HG02870 (cell line): ENCODE measurements around the gene STEAP1B.

Experiments
- ATAC-seq: cut with Tn5 transposase; IDR thresholded peaks from one replicate; pipeline ENCODE4 v1.9.1; 2021; ENCODE audit warnings: mild to moderate bottlenecking, moderate library complexity; ENCODE audit not compliant: unreplicated experiment

Gene STEAP1B

GRCh38 chr7:22377703-22378102 lies 122.3 kb downstream of the STEAP1B start:
- ATAC-seq, result no peak

GRCh38 chr7:22375359-22376048 lies 124.5 kb downstream of the STEAP1B start:
- no peak for ATAC-seq

GRCh38 chr7:22373911-22374310 lies 126.1 kb downstream of the STEAP1B start:
- ATAC-seq, result no peak

- ATAC-seq, result no peak
Observed at GRCh38 chr7:22373388-22373787, 126.6 kb downstream of the STEAP1B start.

- no peak for ATAC-seq
Observed at GRCh38 chr7:22372863-22373262, 127.1 kb downstream of the STEAP1B start.

- ATAC-seq, result no peak
Observed at GRCh38 chr7:22371878-22372277, 128.1 kb downstream of the STEAP1B start.
